ENCODE data around the gene SERPINB3. TPM values are rescaled to one million over a fixed set of nuclear protein-coding genes. Genes with fewer than 3 reads are reported as not detected.

The SERPINB3 gene
- total and polyA plus RNA-seq, 4 donors: 0.51 TPM; not detected in 3

DNA sequence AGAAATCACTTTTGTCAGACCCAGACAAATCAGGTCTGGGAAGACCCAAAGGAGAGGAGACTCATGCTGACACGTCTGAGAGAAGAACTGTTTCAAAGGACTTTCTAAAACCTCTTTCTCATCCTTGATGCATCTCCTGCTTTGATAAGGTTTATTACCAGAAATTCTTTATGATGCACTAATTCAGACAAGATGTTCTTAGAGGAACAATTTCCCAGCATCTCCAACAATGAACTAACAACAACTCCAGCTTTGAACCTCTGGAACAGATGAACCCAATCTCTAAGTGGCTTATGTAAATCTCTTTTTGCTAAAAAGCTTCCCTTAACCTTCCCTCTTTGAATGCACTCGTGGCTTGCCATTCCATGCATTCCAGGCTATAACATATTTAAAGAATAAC, 25.2 kb upstream of the SERPINB3 start:
- 37 to 40% methylated on average over 2 of the region's 2 CpGs for WGBS, 2 donors
- intact Hi-C loops (cut with DNase I): no loop called here
- Histone ChIP-seq H3K4me3 (ENCODE audit: low read length in 2 of 2) (no peak overlapping the region), H3K4me1 (ENCODE audit: control insufficient read depth in 1 of 2, insufficient read depth in 2 of 2, low read length in 2 of 2) (no peaks in the 10 kb centered on the region), H3K27me3 (ENCODE audit: control insufficient read depth in 1 of 2, insufficient read depth in 2 of 2, low read length in 1 of 2) (no peaks in the 10 kb centered on the region), H3K36me3 (ENCODE audit: control insufficient read depth in 1 of 2, insufficient read depth in 2 of 2, low read length in 1 of 2) (no peaks in the 10 kb centered on the region), H3K9me3 (ENCODE audit: control insufficient read depth, low read length) (no peaks in the 10 kb centered on the region), H3K27ac (ENCODE audit: low read depth in 1 of 2, low read length in 2 of 2) (no peak overlapping the region)
- DNase-seq: no peak
- no peak for ATAC-seq (ENCODE audit: low FRiP score)

DNA sequence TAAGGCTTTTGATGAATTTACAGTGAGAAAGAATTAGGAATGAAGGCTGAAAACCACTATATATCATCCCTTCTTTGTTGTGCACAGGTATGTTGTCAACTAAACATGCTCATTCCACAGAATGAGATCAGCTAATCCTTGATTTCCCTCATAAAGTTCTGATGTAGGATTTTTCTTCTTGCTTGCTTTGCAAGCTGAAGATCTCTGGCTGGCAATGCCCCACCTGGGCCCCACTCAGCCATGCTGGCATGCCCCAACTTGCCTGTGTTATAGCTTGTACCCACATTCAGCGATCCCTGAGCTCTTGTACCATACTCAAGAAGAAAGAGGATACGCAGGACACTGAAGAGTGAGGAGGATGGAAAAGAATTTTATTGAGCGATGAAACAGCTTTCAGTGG, 23.0 kb upstream of the SERPINB3 start:
- Histone ChIP-seq H3K9me3 (ENCODE audit: control insufficient read depth, low read length) (no peaks in the 10 kb centered on the region), H3K27ac (ENCODE audit: low read depth in 1 of 2, low read length in 2 of 2) (no peak overlapping the region), H3K4me1 (ENCODE audit: control insufficient read depth in 1 of 2, insufficient read depth in 2 of 2, low read length in 2 of 2) (no peaks in the 10 kb centered on the region), H3K36me3 (ENCODE audit: control insufficient read depth in 1 of 2, insufficient read depth in 2 of 2, low read length in 1 of 2) (no peaks in the 10 kb centered on the region), H3K4me3 (ENCODE audit: low read length in 2 of 2) (no peak overlapping the region), H3K27me3 (ENCODE audit: control insufficient read depth in 1 of 2, insufficient read depth in 2 of 2, low read length in 1 of 2) (no peaks in the 10 kb centered on the region)
- 96 to 97% methylated on average over 3 of the region's 3 CpGs for WGBS, 2 donors
- intact Hi-C loops (cut with DNase I): no loop called here
- DNase-seq (no peak), ATAC-seq (ENCODE audit: low FRiP score) (no peak)

DNA sequence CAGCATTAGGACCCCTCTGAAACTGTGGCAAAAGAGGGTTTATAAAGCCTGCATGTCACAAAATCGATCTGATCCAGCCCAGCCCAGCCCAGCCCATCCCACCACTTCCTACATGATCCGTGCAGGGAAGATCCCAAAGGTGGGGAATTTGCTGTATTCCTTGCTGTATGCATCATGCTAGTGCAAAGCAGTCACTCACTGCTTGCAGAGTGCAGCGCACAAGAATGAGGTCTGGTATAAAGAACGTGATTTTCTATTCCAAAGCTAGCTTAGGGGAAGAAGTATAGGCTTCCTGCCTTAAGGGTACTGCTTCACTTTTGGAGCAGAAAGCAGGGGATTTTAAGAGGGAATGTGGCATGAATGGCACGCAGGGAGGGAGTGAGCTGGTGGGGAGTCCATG, 22.2 kb upstream of the SERPINB3 start:
- no peak for DNase-seq
- WGBS, 2 donors: 60 to 65% methylated on average over 5 of the region's 5 CpGs

DNA sequence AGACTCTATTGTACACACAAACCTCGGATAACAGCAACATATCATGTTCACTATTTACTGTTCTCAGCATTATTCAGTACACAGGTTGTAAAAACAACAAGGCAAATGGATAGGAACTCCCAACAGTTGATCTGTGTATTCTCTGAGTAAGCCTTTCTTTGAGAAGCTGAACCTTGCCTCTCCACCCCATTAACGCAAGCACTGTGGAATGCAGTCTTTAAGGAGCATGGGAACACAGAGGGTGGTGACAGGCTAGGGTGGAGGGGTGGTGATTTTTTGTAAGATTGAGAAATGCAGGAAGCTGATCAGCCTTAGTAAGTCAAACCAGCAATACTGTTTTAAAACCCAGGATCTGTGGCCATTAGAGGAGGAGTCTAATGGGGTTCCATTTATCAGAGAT, 21.5 kb upstream of the SERPINB3 start:
- WGBS, 2 donors: 7 to 11% methylated on average over 2 of the region's 2 CpGs
- no peak for DNase-seq
- H3K9me3 ChIP-seq (ENCODE audit: control insufficient read depth, low read length): no peaks in the 10 kb centered on the region

More for the DNA sequence above, 22.2 kb upstream of the SERPINB3 start:
- Histone ChIP-seq H3K9me3 (ENCODE audit: control insufficient read depth, low read length) (no peaks in the 10 kb centered on the region), H3K4me1 (ENCODE audit: control insufficient read depth in 1 of 2, insufficient read depth in 2 of 2, low read length in 2 of 2) (no peaks in the 10 kb centered on the region), H3K27ac (ENCODE audit: low read depth in 1 of 2, low read length in 2 of 2) (no peak overlapping the region), H3K27me3 (ENCODE audit: control insufficient read depth in 1 of 2, insufficient read depth in 2 of 2, low read length in 1 of 2) (no peaks in the 10 kb centered on the region), H3K4me3 (ENCODE audit: low read length in 2 of 2) (no peak overlapping the region), H3K36me3 (ENCODE audit: control insufficient read depth in 1 of 2, insufficient read depth in 2 of 2, low read length in 1 of 2) (no peaks in the 10 kb centered on the region)
- intact Hi-C loops (cut with DNase I): no loop called here
- no peak for ATAC-seq (ENCODE audit: low FRiP score)

DNA sequence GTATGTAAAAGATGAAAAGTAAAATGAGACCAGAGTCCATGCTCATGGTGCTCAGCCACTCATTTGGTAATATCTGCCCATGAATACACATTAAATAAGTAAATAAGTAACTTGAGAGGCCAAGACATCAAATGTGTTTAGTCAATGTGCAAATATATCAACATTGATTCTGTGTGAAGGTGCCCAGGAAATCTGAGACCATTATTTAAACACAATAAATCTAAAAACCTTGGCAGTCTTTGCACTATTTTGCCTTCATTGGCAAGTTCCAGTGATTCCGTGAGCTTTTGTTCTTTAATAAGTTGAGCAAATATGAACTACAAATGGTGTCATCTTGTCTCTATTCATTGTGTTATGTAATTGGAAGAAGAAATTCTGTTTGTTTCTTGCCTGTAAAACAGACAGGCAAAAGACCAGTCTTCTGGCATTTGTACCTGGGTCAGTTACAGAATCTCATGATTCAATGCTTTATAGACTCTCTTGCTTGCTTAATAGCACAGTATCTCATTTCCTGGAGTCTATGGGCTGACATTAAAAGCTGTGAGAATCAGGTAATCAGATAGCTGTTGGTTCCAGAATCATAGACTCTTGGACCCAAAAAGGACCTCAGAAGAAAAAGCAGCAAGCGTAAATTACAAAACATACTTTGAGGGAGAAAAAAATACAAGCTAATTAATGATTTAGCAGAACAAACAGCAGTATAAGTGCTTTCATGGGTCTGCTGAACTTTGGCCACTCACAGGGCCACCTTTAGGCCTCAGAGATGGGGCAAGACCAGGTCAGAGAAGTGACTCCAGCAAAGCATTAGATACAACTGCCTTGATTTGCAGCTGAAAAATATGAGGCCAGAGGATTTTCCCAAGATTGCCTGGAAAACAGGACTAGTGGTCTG, 20.0 kb upstream of the SERPINB3 start:
- H3K4me3 ChIP-seq (ENCODE audit: low read length in 2 of 2): no peak overlapping the region
- DNase-seq (no peak), ATAC-seq (ENCODE audit: low FRiP score) (no peak)
- H3K9me3 ChIP-seq (ENCODE audit: control insufficient read depth, low read length): no peaks in the 10 kb centered on the region
- H3K27ac ChIP-seq (ENCODE audit: low read depth in 1 of 2, low read length in 2 of 2): no peak overlapping the region
- intact Hi-C loops (cut with DNase I): no loop called here
- H3K27me3 ChIP-seq (ENCODE audit: control insufficient read depth in 1 of 2, insufficient read depth in 2 of 2, low read length in 1 of 2): peaks cover 0 to 2% of the 10 kb centered on the region in 2 donors
- no peaks in the 10 kb centered on the region for H3K36me3 ChIP-seq (ENCODE audit: control insufficient read depth in 1 of 2, insufficient read depth in 2 of 2, low read length in 1 of 2)
- H3K4me1 ChIP-seq (ENCODE audit: control insufficient read depth in 1 of 2, insufficient read depth in 2 of 2, low read length in 2 of 2): no peaks in the 10 kb centered on the region
- WGBS, 2 donors: 81 to 86% methylated on average over 2 of the region's 2 CpGs

More for the DNA sequence above, 21.5 kb upstream of the SERPINB3 start:
- Histone ChIP-seq H3K4me3 (ENCODE audit: low read length in 2 of 2) (no peak overlapping the region), H3K36me3 (ENCODE audit: control insufficient read depth in 1 of 2, insufficient read depth in 2 of 2, low read length in 1 of 2) (no peaks in the 10 kb centered on the region), H3K27me3 (ENCODE audit: control insufficient read depth in 1 of 2, insufficient read depth in 2 of 2, low read length in 1 of 2) (no peaks in the 10 kb centered on the region), H3K27ac (ENCODE audit: low read depth in 1 of 2, low read length in 2 of 2) (no peak overlapping the region), H3K4me1 (ENCODE audit: control insufficient read depth in 1 of 2, insufficient read depth in 2 of 2, low read length in 2 of 2) (no peaks in the 10 kb centered on the region)
- ATAC-seq (ENCODE audit: low FRiP score): no peak
- intact Hi-C loops (cut with DNase I): no loop called here

DNA sequence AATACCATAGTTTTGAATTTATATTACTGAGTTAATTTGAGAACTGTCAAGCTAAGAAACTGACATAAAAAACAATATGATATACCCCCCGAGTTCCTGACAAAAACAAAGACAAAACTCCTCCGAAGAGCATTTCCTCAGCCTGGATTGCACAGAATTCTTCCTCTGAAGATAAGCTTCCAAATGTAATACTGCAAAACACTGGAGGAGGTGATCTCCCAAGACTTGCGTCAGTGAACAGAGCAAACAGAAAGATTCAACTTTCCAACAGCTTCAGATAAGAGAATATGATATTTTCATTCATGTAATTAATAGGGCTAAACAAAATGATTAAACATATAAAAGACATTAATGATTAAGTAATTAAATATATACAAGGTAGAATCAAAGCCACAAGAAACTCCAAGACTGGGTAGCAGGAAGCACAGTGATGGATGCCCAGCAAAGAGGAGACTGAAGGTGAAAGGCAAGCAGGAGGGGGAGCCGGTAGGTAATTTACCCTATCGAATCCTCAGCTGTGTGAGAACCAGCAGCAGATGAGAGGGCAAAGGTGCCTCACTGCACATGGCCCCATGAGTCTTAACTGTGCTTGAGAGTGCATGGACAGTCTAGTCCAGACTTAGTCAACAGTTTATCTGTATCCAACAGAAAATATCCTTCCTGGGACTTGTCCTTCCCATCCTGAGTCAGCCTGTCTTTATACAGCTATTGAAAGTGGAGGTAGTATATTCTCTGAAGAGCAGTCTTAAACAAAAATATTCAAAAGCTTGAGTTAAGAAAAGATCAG, 18.3 kb upstream of the SERPINB3 start:
- no peaks in the 10 kb centered on the region for H3K9me3 ChIP-seq (ENCODE audit: control insufficient read depth, low read length)
- no peak for DNase-seq
- H3K36me3 ChIP-seq (ENCODE audit: control insufficient read depth in 1 of 2, insufficient read depth in 2 of 2, low read length in 1 of 2): no peaks in the 10 kb centered on the region
- no peak overlapping the region for H3K27ac ChIP-seq (ENCODE audit: low read depth in 1 of 2, low read length in 2 of 2)
- H3K27me3 ChIP-seq (ENCODE audit: control insufficient read depth in 1 of 2, insufficient read depth in 2 of 2, low read length in 1 of 2): peaks cover 0 to 2% of the 10 kb centered on the region in 2 donors
- intact Hi-C loops (cut with DNase I): no loop called here
- H3K4me3 ChIP-seq (ENCODE audit: low read length in 2 of 2): no peak overlapping the region
- 70 to 74% methylated on average over 5 of the region's 5 CpGs for WGBS, 2 donors
- no peak for ATAC-seq (ENCODE audit: low FRiP score)
- H3K4me1 ChIP-seq (ENCODE audit: control insufficient read depth in 1 of 2, insufficient read depth in 2 of 2, low read length in 2 of 2): no peaks in the 10 kb centered on the region

DNA sequence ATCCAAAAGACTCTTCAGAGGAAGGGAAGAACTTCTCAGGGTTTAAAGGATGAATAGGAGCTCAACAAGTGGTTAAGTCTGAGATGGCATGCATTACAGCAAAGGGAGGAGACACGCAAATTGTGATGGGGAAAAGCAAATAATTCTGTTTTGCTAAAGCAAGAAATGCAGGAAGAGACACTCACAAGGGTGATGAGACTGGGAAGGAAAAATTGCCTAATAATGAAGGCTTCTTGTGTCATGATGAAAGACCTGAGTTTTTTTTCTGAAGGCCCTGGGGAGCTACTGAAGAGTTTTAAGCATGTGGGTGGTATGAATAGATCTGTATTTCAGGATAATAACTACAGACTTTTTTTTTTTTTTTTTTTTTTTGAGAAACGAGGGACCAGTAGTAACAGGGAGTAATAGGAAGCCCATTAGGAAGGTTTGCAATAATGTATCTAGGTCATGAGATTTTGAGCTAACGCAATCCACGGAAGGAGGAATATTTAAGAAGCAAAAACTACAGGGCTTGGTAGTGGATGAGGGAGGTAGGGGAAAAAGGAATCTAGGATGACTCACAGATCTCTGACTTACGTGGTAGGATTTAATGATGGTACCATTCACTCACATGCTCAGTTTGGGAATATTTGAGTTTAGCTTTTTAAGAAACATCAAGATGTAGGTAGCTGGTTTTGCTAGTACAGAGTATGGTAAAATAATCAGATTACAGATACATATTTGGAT, 16.0 kb upstream of the SERPINB3 start:
- no peak for ATAC-seq (ENCODE audit: low FRiP score)
- 64% methylated on average over 5 of the region's 5 CpGs for WGBS, 2 donors
- H3K36me3 ChIP-seq (ENCODE audit: control insufficient read depth in 1 of 2, insufficient read depth in 2 of 2, low read length in 1 of 2): no peaks in the 10 kb centered on the region
- no peak for DNase-seq
- no peaks in the 10 kb centered on the region for H3K9me3 ChIP-seq (ENCODE audit: control insufficient read depth, low read length)
- no peak overlapping the region for H3K4me3 ChIP-seq (ENCODE audit: low read length in 2 of 2)
- H3K27me3 ChIP-seq (ENCODE audit: control insufficient read depth in 1 of 2, insufficient read depth in 2 of 2, low read length in 1 of 2): peaks cover 0 to 2% of the 10 kb centered on the region in 2 donors
- intact Hi-C loops (cut with DNase I): no loop called here
- H3K27ac ChIP-seq (ENCODE audit: low read depth in 1 of 2, low read length in 2 of 2): no peak overlapping the region
- H3K4me1 ChIP-seq (ENCODE audit: control insufficient read depth in 1 of 2, insufficient read depth in 2 of 2, low read length in 2 of 2): no peaks in the 10 kb centered on the region

DNA sequence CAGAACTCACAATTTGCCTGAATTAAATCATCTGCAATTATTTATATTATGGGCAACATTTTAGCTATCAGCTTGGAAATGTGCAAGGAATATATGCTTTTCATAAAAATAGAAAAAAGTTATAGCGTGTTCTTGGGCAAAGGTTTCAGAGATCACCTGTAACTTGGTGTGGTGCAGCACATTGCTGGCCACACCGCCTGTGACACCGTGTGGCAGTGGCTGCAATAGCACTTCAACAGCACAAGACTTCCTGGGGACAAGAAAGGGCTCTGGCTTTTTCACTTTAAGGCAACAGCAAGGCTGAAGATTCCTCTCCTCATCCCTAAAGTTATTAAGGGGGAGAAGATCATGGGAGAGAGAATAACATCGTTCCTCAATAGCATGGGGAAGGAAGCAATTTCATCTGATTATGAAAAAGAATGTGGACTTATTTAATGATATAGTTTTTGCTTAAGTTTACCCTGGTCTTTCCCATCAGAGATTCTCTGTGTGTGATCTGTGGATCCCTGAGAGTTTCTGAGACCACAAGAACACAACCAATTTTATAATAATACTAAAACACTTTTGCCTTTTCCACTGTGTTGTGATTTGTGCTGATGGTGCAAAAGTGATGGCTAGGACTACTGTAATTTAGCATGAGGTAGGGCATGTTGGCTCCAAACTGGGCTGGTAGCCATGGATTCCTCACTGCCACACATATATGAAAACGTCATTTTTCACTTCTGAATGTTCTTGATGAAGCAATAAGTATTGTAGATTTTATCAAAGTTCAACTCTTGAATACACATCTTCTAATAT, 15.0 kb upstream of the SERPINB3 start:
- H3K27ac ChIP-seq (ENCODE audit: low read depth in 1 of 2, low read length in 2 of 2): no peak overlapping the region
- H3K9me3 ChIP-seq (ENCODE audit: control insufficient read depth, low read length): no peaks in the 10 kb centered on the region
- DNase-seq (no peak), ATAC-seq (ENCODE audit: low FRiP score) (no peak)
- H3K36me3 ChIP-seq (ENCODE audit: control insufficient read depth in 1 of 2, insufficient read depth in 2 of 2, low read length in 1 of 2): no peaks in the 10 kb centered on the region
- 24 to 32% methylated on average over 5 of the region's 5 CpGs for WGBS, 2 donors
- intact Hi-C loops (cut with DNase I): no loop called here
- H3K4me3 ChIP-seq (ENCODE audit: low read length in 2 of 2): no peak overlapping the region
- no peaks in the 10 kb centered on the region for H3K4me1 ChIP-seq (ENCODE audit: control insufficient read depth in 1 of 2, insufficient read depth in 2 of 2, low read length in 2 of 2)
- H3K27me3 ChIP-seq (ENCODE audit: control insufficient read depth in 1 of 2, insufficient read depth in 2 of 2, low read length in 1 of 2): peaks cover 0 to 2% of the 10 kb centered on the region in 2 donors

All from aorta (tissue), 5 donors.